ENCODE results near the gene C16orf46.
"Not testable (repeated sequence)": the region's sequence is repeated elsewhere in the genome, so short reads cannot be mapped to it uniquely, and the experiment has no call there.

Gene C16orf46, protein sequence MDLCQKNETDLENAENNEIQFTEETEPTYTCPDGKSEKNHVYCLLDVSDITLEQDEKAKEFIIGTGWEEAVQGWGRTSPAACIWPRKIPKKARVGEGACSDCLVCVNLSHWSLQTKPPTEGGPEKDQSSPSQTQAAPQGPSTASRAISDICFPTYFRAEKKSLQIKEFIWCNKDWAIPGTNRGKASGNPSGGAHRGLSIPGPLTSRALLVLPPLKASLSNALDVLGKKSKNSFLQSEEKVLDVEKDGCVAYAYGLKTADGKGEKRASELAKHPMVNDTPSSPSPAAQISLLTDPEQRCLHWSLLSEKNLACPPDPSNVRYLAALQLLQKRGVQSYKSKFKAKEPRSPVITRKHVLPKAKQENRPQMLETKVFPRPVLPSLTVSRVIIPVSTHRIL

GRCh38 chr16:81077076-81077940 is at the start of gene C16orf46:
Gene C16orf46 (minus strand): TSS chr16:81077238. CDS start chr16:81063955, 13,283 bp downstream.
- DNase-seq, result peak; percentile 97

DNA sequence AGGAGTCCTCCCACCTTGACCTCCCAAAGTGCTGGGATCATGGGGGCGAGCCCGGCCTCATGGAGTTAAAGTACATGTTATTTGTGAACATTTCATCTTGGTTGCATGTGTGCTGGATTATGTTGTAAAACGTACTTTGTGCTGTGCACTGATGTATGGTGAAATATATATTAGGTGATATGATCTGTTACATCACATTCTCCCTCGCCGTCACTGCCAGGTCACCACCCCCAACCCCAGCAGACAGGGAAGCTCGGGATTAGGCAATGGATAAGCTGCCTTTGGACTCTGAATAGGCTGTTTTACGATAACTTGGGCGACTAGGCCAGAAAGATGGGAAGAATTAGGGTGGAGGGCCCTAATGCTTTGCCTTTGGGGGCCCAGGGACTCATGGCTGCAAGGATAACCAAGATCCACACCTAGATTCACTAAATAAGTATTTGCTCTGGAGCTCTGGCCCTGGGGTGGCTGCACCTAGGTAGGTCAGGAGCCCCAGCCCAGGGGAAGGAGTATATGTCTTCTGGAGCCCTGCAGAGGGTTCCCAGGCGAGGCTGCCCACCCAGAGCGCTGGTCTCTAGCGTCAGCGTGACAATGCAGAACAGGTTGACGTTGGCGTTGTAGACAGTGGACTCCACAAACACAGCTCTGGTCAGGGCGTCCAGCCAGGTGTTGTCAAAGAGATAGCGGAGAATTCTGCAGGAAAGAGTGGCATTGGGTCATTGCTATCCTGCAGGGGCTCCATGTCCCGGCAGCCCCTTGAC is 46.2 kb upstream of the C16orf46 start:
- DNase-seq, result no peak

- no peak for DNase-seq
These were observed 44.5 kb upstream of the C16orf46 start for GRCh38 chr16:81121474-81121990.

GRCh38 chr16:81117436-81117835 is 40.4 kb upstream of the C16orf46 start:
- no peak for DNase-seq

GRCh38 chr16:81116285-81116684 is 39.2 kb upstream of the C16orf46 start:
- DNase-seq, result no peak

- no peak for DNase-seq
These were observed 35.4 kb upstream of the C16orf46 start for GRCh38 chr16:81112453-81112852.

GRCh38 chr16:81109274-81109673 is 32.2 kb upstream of the C16orf46 start:
- not testable (repeated sequence) for DNase-seq

- no peak for DNase-seq
These were observed 30.5 kb upstream of the C16orf46 start for GRCh38 chr16:81107511-81107910.

- DNase-seq, result no peak
These were observed 29.9 kb upstream of the C16orf46 start for GRCh38 chr16:81106826-81107503.

DNA sequence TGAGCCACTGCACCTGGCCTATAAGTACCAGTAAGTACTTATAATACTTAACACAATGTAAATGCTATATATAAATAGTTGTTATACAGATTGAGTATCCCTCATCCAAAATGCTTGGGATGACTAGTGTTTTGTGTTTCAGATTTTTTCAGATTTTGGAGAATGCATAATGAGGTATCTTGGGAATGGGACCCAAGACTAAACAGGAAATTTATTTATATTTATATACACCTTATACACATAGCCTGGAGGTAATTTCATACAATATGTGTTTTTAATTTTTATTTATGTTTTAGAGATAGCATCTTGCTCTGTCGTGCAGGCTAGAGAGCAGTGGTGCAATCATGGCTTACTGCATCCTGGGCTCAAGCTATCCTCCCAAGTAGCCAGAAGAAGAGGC is 28.9 kb upstream of the C16orf46 start:
- no peak for DNase-seq

DNA sequence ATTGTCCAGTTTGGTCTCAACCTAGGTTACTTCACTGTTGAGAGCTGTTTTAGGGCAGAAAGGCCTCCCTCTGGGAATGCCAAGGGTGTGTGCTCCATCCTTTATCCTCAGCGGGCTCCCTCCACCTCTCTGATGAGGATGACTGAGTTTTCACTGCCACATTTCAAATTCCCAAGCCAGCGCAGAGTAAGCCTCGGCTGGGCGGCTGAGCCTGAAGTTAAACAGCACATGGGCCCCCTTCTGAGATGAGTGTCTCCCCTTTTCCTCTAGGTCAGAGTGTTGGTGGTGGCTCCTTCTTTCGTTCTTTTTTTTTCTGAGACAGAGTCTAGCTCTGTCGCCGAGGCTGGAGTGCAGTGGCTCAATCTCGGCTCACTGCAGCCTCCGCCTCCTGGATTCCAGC is 24.7 kb upstream of the C16orf46 start:
- DNase-seq, result no peak

GRCh38 chr16:81099958-81100357 is 22.9 kb upstream of the C16orf46 start:
- no peak for DNase-seq

DNA sequence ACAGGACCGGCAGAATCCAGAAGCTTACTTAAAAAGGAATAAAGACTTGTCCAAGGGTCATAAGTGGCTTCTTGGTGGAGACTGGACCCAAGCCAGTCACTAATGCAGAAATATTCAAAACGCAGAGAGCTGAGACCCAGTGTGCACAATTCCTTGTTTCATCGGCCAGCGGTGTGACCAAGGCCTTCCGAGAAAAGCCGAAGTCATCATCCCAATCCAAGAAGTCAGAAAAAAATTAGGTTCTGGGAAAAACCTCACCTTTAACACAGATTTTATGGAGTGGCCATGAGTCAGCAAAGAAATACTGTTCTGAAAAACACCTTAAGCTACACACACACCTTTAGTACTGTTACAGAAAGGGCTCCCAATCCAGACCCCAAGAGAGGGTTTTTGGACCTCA is 20.2 kb upstream of the C16orf46 start:
- no peak for DNase-seq

DNA sequence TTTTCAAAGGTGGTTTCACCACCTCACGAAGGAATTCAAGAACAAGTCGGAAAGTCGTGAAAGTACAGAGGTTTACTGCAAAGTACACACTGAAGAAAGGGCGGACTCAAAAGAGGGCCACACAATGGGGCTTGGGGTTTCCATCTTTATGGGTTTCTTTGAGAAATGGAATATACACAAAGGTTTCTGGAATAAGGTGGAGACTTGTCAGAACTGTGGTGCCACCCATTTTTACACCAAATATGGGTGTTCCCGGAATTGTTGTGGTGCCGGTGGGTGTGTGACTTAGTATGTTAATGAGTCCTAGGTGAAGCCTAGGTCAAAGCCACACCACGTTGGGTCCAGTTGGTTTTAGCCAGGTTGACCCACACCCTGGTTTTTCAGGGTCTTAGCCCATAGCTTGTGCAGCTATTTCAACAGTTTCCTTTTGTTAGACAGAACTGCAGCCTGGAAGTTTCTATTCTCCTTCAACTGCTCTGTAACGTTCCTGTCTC is 19.7 kb upstream of the C16orf46 start:
- no peak for DNase-seq

DNA sequence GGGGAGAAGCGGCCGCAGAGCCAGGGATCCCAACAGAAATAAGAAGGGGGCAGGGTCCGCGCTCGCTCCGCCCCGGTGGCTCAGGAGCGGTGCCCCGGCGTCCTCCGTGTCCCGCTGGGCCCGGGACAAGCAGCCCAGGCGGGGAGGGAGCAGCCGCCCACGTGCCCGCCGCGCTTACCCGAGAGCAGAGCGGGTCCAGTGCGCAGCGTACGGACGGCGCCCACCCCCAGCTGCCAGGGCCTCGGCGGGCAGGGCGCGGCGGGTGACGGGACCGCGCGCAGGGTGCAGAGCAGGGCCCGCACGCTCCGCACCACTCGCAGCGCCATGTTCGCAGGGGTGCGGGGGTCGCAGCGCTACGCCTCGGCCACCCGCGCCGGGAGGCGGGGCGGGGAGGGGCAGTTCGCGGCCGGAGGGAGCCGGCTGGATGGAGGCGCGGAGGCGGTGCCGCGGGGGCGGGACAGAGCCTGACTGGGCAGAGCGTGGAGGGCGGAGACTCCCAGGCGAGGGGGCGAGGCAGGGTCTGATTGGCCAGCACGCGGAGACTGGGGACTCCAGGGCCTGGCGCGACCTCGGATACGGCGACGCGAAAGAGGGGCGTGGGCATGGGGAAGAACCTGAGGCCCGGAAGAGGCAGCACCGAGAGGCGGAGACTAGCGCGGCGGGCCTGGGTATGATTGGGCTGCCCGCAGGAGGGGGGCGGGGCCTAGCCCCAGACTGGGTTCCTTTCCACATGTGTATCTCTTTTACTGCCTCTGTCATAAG is 19.1 kb upstream of the C16orf46 start, which contains the start of gene GCSH:
GCSH (minus strand) TSS at position 443 of the 762 bp plus-strand sequence; CDS start at position 326, 117 bp downstream.
- DNase-seq, result peak; percentile 98

DNA sequence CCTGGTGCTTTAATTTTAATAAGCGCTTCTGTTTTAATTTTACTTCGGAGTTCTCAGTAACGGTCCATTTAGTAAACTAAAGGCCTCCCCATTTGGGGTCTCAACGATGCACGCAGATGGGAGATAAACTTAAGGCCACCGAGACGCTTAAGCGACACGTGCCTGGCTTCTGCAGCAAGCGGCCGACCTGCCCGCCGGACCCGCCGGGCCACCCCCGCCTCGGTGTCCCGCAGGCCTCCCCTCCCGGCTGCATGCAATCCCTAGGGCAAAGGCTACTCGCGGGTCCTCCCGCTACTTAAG is 18.6 kb upstream of the C16orf46 start:
- no peak for DNase-seq

DNA sequence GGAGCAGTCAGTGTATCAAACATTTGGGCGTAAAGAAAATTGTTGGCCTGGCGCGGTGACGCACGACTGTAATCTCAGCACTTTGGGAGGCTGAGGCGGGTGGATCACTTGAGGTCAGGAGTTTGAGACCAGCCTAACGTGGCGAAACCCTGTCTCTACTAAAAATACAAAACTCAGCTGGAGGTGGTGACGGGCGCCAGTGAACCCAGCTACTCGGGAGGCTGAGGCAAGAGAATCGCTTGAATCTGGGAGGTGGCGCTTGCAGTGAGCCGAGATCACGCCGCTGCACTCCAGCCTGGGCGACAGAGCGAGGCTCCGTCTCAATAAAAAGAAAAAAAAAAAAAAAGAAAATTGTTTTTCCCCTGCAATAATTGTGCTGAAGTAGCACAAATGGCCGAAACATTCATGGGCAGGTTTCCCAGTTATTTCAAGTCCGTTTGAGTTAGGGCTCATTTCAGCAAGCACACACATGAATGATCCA is 17.8 kb upstream of the C16orf46 start:
- DNase-seq, result no peak

DNA sequence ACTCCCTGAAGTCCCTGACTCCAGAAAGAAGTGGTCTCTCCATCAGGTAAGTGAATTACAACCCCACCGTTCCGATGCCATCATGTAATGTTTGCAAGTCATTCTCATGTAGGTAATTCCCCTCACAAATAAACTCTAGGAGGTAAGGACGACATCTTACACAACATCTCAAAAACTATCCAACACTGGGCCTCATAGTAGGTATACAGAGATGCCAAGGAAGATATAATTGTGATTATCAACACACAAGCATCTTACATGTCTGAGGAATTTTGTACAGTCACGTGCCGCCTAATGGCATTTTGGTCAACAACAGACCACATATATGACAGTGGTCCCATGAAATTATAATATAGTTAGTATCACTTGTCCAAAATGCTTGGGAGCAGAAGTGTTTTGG is 11.8 kb upstream of the C16orf46 start:
- no peak for DNase-seq

DNA sequence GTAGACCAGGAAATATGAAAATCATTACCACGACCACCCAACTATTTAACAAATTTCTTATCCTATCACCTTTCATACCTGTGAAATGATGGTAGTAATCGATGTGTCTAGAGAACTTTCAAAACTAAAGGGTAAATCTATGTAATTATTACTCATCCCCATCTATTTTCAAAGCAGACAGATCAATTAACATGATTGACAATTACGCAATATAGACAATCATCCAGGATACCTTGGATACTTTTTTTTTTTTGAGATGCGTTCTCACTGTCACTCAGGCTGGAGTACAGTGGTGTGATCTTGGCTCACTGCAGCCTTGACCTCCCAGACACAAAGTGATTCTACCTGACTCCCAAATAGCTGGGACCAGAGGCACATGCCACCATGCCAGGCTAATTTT is 4.0 kb upstream of the C16orf46 start:
- no peak for DNase-seq

DNA sequence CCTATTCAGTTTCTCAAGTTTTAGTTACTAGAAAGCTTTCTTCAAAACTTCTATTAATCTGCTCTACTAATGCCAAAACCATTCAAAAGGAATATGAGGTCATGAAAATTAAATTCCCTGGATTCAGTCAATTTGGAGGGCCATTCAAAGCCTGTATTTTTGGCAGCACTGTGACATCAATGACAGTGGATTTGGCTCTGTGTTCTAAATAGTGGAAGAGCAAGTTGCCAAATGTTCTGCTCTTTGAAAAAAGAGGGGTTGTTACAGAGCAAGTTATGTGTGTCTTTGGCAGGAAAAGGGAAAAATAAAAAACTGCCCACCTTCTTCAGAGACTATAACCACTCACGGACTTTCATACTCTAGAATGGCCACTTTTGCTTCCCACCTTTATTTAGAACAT is 3.2 kb upstream of the C16orf46 start:
- no peak for DNase-seq

DNA sequence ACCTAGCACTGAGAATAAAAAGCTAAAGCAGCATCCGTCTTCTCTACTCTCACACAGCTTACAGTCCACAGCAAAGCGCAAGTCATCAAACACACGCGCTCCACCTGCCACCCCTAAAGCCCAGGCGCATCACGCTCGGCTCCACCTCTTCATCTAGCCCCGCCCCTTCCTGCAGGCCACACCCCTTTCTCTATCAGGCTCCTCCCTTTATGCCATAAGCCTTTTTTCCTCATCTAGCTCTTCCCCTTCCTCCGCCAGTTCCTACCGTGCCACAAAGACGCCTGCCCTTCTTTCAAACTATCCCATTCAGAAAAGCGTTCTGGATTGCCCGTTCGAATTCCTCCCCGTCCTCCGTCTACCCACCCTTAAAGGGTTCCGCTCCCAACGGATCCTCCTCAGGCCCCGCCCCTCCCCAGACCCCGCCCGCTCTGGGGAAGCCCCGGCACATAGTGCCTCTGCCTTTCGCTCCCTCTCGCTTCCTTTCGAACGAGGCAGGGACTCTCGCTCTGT is 417 bp downstream of the C16orf46 start:
- DNase-seq, result peak; percentile 90

Measured in suppressor macrophage treated with lipopolysaccharide for 4 hours (primary cell).